ENCODE results near the gene ACTR5. TPM values are rescaled to one million over a fixed set of nuclear protein-coding genes. Genes with fewer than 3 reads are reported as not detected.

Gene ACTR5
- polyA plus RNA-seq, 1 of the 3 experiments (the other 2 are of a cell fraction), result 9.7 TPM

DNA sequence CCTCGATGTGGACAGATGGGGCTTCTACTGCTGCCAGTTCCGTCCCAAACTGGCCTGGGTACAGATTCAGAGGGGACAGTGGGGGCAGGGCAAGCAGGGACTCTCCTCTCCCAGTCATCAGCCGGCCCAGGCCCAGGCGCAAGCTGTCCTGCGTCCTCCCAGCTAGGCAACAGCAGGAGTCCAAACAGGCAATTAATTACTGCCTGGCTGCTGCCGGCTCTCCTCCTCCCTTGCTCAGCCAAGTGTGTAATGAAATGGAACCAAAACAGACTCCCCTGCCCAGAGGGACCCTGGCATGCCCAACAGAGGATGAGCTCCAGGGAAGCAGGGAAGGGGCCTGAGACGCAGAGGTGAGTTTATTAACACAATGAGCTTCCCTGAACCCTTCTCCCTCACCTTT, 41.8 kb upstream of the ACTR5 start (continued):
- TF ChIP-seq, protein P1, sequence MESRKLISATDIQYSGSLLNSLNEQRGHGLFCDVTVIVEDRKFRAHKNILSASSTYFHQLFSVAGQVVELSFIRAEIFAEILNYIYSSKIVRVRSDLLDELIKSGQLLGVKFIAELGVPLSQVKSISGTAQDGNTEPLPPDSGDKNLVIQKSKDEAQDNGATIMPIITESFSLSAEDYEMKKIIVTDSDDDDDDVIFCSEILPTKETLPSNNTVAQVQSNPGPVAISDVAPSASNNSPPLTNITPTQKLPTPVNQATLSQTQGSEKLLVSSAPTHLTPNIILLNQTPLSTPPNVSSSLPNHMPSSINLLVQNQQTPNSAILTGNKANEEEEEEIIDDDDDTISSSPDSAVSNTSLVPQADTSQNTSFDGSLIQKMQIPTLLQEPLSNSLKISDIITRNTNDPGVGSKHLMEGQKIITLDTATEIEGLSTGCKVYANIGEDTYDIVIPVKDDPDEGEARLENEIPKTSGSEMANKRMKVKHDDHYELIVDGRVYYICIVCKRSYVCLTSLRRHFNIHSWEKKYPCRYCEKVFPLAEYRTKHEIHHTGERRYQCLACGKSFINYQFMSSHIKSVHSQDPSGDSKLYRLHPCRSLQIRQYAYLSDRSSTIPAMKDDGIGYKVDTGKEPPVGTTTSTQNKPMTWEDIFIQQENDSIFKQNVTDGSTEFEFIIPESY (IDR thresholded peaks at IDR 0.05; ENCODE audit: borderline replicate concordance, low read depth), result no peak
- TF ChIP-seq CHD2 (IDR thresholded peaks at IDR 0.05; ENCODE audit: low read length, partially characterized antibody), result peak; percentile 80

DNA sequence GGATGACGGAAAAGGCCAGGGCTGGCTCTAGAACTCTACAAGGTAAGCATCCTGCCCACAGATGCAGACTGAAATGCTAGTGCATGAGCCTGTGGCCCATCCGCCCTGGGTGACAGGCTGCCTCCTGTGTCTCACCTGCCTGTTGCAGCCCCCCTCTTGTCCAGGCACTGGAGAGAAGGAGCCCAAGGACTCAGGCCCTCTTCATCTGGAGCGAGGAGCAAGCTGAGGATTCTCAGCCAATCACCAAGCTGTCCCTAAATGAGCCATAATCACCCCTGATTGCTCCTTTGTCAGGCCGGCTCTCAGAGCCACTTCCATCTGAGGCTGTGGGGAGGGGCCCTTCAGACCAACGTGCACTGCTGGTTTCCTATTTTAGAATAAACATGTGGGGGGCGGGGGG, 34.0 kb upstream of the ACTR5 start:
- CTCF ChIA-PET, result interaction anchor here (1.3 to 13.6 kb wide), 7 partner anchors 11 to 335 kb away, joined by 3 to 127 read pairs (median 9); partner anchors contain the start of gene SLC32A1
- H3F3A ChIP-seq (replicated peaks; ENCODE audit: insufficient read depth), result no peaks in the 10 kb centered on the region

DNA sequence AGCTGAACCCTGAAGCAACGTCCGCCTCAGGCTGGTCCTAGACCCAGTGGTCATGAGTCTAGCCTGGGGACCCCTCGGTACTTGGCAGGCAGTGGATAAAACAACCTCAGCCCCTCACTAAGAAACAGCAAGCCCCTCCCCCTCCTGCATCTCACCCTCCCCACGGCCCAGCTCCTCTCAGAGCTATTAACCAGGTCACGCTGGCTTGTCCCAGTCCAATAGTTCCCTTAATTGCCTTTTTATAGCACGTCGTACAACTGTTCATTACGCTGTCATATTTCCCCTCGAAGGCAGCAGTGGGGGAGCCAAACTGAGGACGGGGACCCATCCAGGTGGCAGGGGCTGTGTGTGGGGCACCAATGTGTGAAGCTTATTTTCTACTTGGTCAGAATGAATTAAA, 32.6 kb upstream of the ACTR5 start:
- 49% methylated on average over 8 of the region's 10 CpGs for WGBS (ENCODE audit: low lambda C conversion rate)
- ChIA-PET CTCF (interaction anchor here (1.2 to 13.6 kb wide), 6 partner anchors 10 to 70 kb away, joined by 4 to 127 read pairs (median 18); partner anchors contain the start of gene SLC32A1), POLR2A (no interaction called here)
- DNase-seq, result no peak
- no peak overlapping the region for H3K4me3 ChIP-seq (ENCODE audit: low read depth in 2 of 2, low read length in 1 of 2)
- H3F3A ChIP-seq (replicated peaks; ENCODE audit: insufficient read depth), result no peaks in the 10 kb centered on the region
- H3K9me2 ChIP-seq, result no peaks in the 10 kb centered on the region
- no peak overlapping the region for H3K9ac ChIP-seq
- no peaks in the 10 kb centered on the region for H3K9me3 ChIP-seq
- no peak overlapping the region for H3K4me2 ChIP-seq
- no peaks in the 10 kb centered on the region for H3K36me3 ChIP-seq (replicated peaks in 1 of 2; ENCODE audit: control insufficient read depth in 1 of 2, insufficient read depth in 2 of 2, low read length in 1 of 2)
- H4K20me1 ChIP-seq (ENCODE audit: insufficient read depth), result no peaks in the 10 kb centered on the region
- no peak overlapping the region for H2AFZ ChIP-seq (ENCODE audit: low read depth)
- no peaks in the 10 kb centered on the region for H3K4me1 ChIP-seq (ENCODE audit: control insufficient read depth in 1 of 2, insufficient read depth in 2 of 2, low read depth in 1 of 2, low read length in 1 of 2)
- H3K27me3 ChIP-seq (ENCODE audit: insufficient read depth), result peaks cover 25% of the 10 kb centered on the region
- TF ChIP-seq FOSL2 (IDR thresholded peaks at IDR 0.05; ENCODE audit: borderline replicate concordance, low read depth), result no peak
- no peak for TF ChIP-seq EZH2phosphoT487 (IDR thresholded peaks at IDR 0.05; ENCODE audit: borderline replicate concordance, low read depth)
- no peak for TF ChIP-seq FOXM1 (IDR thresholded peaks at IDR 0.05; ENCODE audit: low read depth)
- TF ChIP-seq MEF2A (IDR thresholded peaks at IDR 0.05; ENCODE audit: borderline replicate concordance, low read depth), result no peak
- TF ChIP-seq, protein P2, sequence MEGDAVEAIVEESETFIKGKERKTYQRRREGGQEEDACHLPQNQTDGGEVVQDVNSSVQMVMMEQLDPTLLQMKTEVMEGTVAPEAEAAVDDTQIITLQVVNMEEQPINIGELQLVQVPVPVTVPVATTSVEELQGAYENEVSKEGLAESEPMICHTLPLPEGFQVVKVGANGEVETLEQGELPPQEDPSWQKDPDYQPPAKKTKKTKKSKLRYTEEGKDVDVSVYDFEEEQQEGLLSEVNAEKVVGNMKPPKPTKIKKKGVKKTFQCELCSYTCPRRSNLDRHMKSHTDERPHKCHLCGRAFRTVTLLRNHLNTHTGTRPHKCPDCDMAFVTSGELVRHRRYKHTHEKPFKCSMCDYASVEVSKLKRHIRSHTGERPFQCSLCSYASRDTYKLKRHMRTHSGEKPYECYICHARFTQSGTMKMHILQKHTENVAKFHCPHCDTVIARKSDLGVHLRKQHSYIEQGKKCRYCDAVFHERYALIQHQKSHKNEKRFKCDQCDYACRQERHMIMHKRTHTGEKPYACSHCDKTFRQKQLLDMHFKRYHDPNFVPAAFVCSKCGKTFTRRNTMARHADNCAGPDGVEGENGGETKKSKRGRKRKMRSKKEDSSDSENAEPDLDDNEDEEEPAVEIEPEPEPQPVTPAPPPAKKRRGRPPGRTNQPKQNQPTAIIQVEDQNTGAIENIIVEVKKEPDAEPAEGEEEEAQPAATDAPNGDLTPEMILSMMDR (IDR thresholded peaks at IDR 0.05), result no peak
- TF ChIP-seq, protein P3, sequence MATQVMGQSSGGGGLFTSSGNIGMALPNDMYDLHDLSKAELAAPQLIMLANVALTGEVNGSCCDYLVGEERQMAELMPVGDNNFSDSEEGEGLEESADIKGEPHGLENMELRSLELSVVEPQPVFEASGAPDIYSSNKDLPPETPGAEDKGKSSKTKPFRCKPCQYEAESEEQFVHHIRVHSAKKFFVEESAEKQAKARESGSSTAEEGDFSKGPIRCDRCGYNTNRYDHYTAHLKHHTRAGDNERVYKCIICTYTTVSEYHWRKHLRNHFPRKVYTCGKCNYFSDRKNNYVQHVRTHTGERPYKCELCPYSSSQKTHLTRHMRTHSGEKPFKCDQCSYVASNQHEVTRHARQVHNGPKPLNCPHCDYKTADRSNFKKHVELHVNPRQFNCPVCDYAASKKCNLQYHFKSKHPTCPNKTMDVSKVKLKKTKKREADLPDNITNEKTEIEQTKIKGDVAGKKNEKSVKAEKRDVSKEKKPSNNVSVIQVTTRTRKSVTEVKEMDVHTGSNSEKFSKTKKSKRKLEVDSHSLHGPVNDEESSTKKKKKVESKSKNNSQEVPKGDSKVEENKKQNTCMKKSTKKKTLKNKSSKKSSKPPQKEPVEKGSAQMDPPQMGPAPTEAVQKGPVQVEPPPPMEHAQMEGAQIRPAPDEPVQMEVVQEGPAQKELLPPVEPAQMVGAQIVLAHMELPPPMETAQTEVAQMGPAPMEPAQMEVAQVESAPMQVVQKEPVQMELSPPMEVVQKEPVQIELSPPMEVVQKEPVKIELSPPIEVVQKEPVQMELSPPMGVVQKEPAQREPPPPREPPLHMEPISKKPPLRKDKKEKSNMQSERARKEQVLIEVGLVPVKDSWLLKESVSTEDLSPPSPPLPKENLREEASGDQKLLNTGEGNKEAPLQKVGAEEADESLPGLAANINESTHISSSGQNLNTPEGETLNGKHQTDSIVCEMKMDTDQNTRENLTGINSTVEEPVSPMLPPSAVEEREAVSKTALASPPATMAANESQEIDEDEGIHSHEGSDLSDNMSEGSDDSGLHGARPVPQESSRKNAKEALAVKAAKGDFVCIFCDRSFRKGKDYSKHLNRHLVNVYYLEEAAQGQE (IDR thresholded peaks at IDR 0.05; ENCODE audit: low read depth, low read length), result no peak
- TF ChIP-seq TAF1 (IDR thresholded peaks at IDR 0.05; ENCODE audit: borderline replicate concordance, low read depth, low read length), result no peak
- no peak for TF ChIP-seq POLR2AphosphoS5 (IDR thresholded peaks at IDR 0.05; ENCODE audit: low read depth, low read length)
- TF ChIP-seq SMC3 (IDR thresholded peaks at IDR 0.05; ENCODE audit: low read depth, low read length), result no peak
- no peak for TF ChIP-seq RFX5 (IDR thresholded peaks at IDR 0.05; ENCODE audit: low read length)
- no peak for TF ChIP-seq MXI1 (IDR thresholded peaks at IDR 0.05; ENCODE audit: low read depth, low read length)
- TF ChIP-seq NRF1 (IDR thresholded peaks at IDR 0.05; ENCODE audit: low read depth, low read length), result no peak
- no peaks in the 10 kb centered on the region for H3K79me2 ChIP-seq (ENCODE audit: insufficient read depth)
- H3K27ac ChIP-seq (ENCODE audit: low read depth in 2 of 2, low read length in 1 of 2), result no peak overlapping the region

More for the DNA sequence above, 34.0 kb upstream of the ACTR5 start:
- Histone ChIP-seq H3K36me3 (replicated peaks in 1 of 2; ENCODE audit: control insufficient read depth in 1 of 2, insufficient read depth in 2 of 2, low read length in 1 of 2) (no peaks in the 10 kb centered on the region), H3K4me3 (ENCODE audit: low read depth in 2 of 2, low read length in 1 of 2) (no peak overlapping the region), H3K27ac (ENCODE audit: low read depth in 2 of 2, low read length in 1 of 2) (no peak overlapping the region), H3K9ac (no peak overlapping the region), H3K79me2 (ENCODE audit: insufficient read depth) (no peaks in the 10 kb centered on the region), H4K20me1 (ENCODE audit: insufficient read depth) (no peaks in the 10 kb centered on the region), H3K4me2 (no peak overlapping the region), H2AFZ (ENCODE audit: low read depth) (no peak overlapping the region), H3K9me3 (no peaks in the 10 kb centered on the region), H3K9me2 (no peaks in the 10 kb centered on the region), H3K4me1 (ENCODE audit: control insufficient read depth in 1 of 2, insufficient read depth in 2 of 2, low read depth in 1 of 2, low read length in 1 of 2) (no peaks in the 10 kb centered on the region), H3K27me3 (ENCODE audit: insufficient read depth) (peaks cover 12% of the 10 kb centered on the region)
- 30% methylated on average over 3 of the region's 6 CpGs for WGBS (ENCODE audit: low lambda C conversion rate)
- TF ChIP-seq MXI1 (IDR thresholded peaks at IDR 0.05; ENCODE audit: low read depth, low read length), result no peak
- TF ChIP-seq, protein P4, sequence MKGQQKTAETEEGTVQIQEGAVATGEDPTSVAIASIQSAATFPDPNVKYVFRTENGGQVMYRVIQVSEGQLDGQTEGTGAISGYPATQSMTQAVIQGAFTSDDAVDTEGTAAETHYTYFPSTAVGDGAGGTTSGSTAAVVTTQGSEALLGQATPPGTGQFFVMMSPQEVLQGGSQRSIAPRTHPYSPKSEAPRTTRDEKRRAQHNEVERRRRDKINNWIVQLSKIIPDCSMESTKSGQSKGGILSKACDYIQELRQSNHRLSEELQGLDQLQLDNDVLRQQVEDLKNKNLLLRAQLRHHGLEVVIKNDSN (IDR thresholded peaks at IDR 0.05; ENCODE audit: borderline replicate concordance, low read depth), result no peak
- TF ChIP-seq FOSL2 (IDR thresholded peaks at IDR 0.05; ENCODE audit: borderline replicate concordance, low read depth), result no peak
- no peak for TF ChIP-seq MEF2A (IDR thresholded peaks at IDR 0.05; ENCODE audit: borderline replicate concordance, low read depth)
- POLR2A ChIA-PET, result no interaction called here
- DNase-seq, result no peak

Data from SK-N-SH (cell line).